ENCODE data around the gene CACNG4. TPM values are rescaled to one million over a fixed set of nuclear protein-coding genes. Genes with fewer than 3 reads are reported as not detected.

The CACNG4 gene
- polyA plus RNA-seq, 1 donor from 2014 or later = 32.9 TPM

DNA sequence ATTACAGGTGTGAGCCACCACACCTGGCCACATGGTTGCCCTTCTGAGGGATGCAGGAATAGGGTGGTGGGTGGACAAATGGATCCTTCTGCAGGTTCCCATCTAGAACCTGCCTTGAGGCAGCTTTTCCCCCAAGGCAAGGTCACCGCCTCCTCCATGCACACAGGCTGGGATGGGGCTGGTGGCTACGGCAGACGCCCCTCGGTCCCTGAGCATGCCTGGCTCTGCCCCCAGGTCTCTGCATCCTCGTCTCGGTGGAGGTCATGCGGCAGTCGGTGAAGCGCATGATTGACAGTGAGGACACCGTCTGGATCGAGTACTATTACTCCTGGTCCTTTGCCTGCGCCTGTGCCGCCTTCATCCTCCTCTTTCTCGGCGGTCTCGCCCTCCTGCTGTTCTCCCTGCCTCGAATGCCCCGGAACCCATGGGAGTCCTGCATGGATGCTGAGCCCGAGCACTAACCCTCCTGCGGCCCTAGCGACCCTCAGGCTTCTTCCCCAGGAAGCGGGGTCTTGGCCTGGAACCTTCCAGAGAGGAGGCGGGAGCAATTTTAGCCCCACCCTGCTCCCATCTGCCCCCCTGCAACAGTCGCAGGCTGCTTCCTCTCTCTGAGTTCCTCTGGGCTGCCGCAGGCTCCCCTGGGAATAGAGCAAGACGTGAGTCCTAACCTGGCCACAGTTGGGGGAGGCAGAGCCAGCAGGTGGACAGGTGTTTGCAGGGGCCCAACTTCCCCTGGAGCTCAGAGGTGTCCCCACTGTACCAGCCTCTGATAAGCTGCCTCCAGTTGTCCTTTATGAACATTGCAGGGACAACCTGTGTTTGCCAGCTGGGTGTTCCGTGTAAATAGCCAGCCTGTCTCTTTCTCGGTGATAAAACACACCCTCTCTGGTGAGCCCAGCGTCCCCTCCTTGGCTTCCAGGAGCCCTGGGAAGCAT lies 91.6 kb downstream of the CACNG4 start:
- Histone ChIP-seq H3K9me3 (ENCODE audit: low read length) (no peaks in the 10 kb centered on the region), H3K36me3 (ENCODE audit: insufficient read depth, low read length) (no peaks in the 10 kb centered on the region), H3F3A (ENCODE audit: insufficient read depth, low read length, poor library complexity, severe bottlenecking) (no peaks in the 10 kb centered on the region), H3K27me3 (ENCODE audit: insufficient read depth, low read depth, low read length) (no peaks in the 10 kb centered on the region), H3K9ac (ENCODE audit: low read length) (no peak overlapping the region), H2AFZ (ENCODE audit: low read depth, low read length) (no peak overlapping the region), H4K20me1 (ENCODE audit: insufficient read depth) (no peaks in the 10 kb centered on the region), H3K9me2 (ENCODE audit: insufficient read depth, low read length) (no peaks in the 10 kb centered on the region), H3K27ac (ENCODE audit: low read length) (no peak overlapping the region), H3K4me2 (ENCODE audit: low read length) (no peak overlapping the region), H3K4me3 (ENCODE audit: low read length) (no peak overlapping the region), H3K79me2 (replicated peaks; ENCODE audit: insufficient read depth, low read length) (no peaks in the 10 kb centered on the region)
- no peak for TF ChIP-seq POLR2AphosphoS5 (IDR thresholded peaks at IDR 0.05)
- TF ChIP-seq, protein P1, sequence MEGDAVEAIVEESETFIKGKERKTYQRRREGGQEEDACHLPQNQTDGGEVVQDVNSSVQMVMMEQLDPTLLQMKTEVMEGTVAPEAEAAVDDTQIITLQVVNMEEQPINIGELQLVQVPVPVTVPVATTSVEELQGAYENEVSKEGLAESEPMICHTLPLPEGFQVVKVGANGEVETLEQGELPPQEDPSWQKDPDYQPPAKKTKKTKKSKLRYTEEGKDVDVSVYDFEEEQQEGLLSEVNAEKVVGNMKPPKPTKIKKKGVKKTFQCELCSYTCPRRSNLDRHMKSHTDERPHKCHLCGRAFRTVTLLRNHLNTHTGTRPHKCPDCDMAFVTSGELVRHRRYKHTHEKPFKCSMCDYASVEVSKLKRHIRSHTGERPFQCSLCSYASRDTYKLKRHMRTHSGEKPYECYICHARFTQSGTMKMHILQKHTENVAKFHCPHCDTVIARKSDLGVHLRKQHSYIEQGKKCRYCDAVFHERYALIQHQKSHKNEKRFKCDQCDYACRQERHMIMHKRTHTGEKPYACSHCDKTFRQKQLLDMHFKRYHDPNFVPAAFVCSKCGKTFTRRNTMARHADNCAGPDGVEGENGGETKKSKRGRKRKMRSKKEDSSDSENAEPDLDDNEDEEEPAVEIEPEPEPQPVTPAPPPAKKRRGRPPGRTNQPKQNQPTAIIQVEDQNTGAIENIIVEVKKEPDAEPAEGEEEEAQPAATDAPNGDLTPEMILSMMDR (IDR thresholded peaks at IDR 0.05; ENCODE audit: poor library complexity, severe bottlenecking) = no peak
- TF ChIP-seq EZH2 (IDR thresholded peaks at IDR 0.05; ENCODE audit: borderline replicate concordance, insufficient read depth, low read length, poor library complexity, severe bottlenecking) = no peak
- no peak for TF ChIP-seq EP300 (conservative IDR thresholded peaks at IDR 0.05; ENCODE audit: poor library complexity, severe bottlenecking)
- TF ChIP-seq, protein P2, sequence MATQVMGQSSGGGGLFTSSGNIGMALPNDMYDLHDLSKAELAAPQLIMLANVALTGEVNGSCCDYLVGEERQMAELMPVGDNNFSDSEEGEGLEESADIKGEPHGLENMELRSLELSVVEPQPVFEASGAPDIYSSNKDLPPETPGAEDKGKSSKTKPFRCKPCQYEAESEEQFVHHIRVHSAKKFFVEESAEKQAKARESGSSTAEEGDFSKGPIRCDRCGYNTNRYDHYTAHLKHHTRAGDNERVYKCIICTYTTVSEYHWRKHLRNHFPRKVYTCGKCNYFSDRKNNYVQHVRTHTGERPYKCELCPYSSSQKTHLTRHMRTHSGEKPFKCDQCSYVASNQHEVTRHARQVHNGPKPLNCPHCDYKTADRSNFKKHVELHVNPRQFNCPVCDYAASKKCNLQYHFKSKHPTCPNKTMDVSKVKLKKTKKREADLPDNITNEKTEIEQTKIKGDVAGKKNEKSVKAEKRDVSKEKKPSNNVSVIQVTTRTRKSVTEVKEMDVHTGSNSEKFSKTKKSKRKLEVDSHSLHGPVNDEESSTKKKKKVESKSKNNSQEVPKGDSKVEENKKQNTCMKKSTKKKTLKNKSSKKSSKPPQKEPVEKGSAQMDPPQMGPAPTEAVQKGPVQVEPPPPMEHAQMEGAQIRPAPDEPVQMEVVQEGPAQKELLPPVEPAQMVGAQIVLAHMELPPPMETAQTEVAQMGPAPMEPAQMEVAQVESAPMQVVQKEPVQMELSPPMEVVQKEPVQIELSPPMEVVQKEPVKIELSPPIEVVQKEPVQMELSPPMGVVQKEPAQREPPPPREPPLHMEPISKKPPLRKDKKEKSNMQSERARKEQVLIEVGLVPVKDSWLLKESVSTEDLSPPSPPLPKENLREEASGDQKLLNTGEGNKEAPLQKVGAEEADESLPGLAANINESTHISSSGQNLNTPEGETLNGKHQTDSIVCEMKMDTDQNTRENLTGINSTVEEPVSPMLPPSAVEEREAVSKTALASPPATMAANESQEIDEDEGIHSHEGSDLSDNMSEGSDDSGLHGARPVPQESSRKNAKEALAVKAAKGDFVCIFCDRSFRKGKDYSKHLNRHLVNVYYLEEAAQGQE (IDR thresholded peaks at IDR 0.05; ENCODE audit: borderline replicate concordance) = no peak
- TF ChIP-seq SMC3 (conservative IDR thresholded peaks at IDR 0.05; ENCODE audit: poor library complexity) = no peak
- TF ChIP-seq TAF1 (IDR thresholded peaks at IDR 0.05; ENCODE audit: low read depth) = no peak
- TF ChIP-seq RAD21 (conservative IDR thresholded peaks at IDR 0.05) = no peak
- TF ChIP-seq MXI1 (conservative IDR thresholded peaks at IDR 0.05; ENCODE audit: poor library complexity, severe bottlenecking) = no peak

GRCh38 chr17:67056746-67057490 lies 92.4 kb downstream of the CACNG4 start:
- H3F3A ChIP-seq (ENCODE audit: insufficient read depth, low read length, poor library complexity, severe bottlenecking) = no peaks in the 10 kb centered on the region
- H3K9me2 ChIP-seq (ENCODE audit: insufficient read depth, low read length) = no peaks in the 10 kb centered on the region
- no peak overlapping the region for H3K9ac ChIP-seq (ENCODE audit: low read length)
- H2AFZ ChIP-seq (ENCODE audit: low read depth, low read length) = no peak overlapping the region
- H3K9me3 ChIP-seq (ENCODE audit: low read length) = no peaks in the 10 kb centered on the region
- no peak overlapping the region for H3K4me3 ChIP-seq (ENCODE audit: low read length)
- H3K4me2 ChIP-seq (ENCODE audit: low read length) = no peak overlapping the region
- no peaks in the 10 kb centered on the region for H4K20me1 ChIP-seq (ENCODE audit: insufficient read depth)
- H3K36me3 ChIP-seq (ENCODE audit: insufficient read depth, low read length) = no peaks in the 10 kb centered on the region
- no peaks in the 10 kb centered on the region for H3K79me2 ChIP-seq (replicated peaks; ENCODE audit: insufficient read depth, low read length)
- H3K27me3 ChIP-seq (ENCODE audit: insufficient read depth, low read depth, low read length) = no peaks in the 10 kb centered on the region
- no peak for TF ChIP-seq POLR2AphosphoS5 (IDR thresholded peaks at IDR 0.05)
- no peak for TF ChIP-seq EP300 (conservative IDR thresholded peaks at IDR 0.05; ENCODE audit: poor library complexity, severe bottlenecking)
- TF ChIP-seq, protein P1 (IDR thresholded peaks at IDR 0.05; ENCODE audit: poor library complexity, severe bottlenecking) = no peak
- TF ChIP-seq EZH2 (IDR thresholded peaks at IDR 0.05; ENCODE audit: borderline replicate concordance, insufficient read depth, low read length, poor library complexity, severe bottlenecking) = no peak
- TF ChIP-seq MXI1 (conservative IDR thresholded peaks at IDR 0.05; ENCODE audit: poor library complexity, severe bottlenecking) = no peak
- no peak for TF ChIP-seq RAD21 (conservative IDR thresholded peaks at IDR 0.05)
- no peak for TF ChIP-seq SMC3 (conservative IDR thresholded peaks at IDR 0.05; ENCODE audit: poor library complexity)
- TF ChIP-seq TAF1 (IDR thresholded peaks at IDR 0.05; ENCODE audit: low read depth) = no peak
- TF ChIP-seq, protein P2 (IDR thresholded peaks at IDR 0.05; ENCODE audit: borderline replicate concordance) = no peak
- no peak overlapping the region for H3K27ac ChIP-seq (ENCODE audit: low read length)

Measured in neural cell (in vitro differentiated cells).